Activated B cell treated with CpG ODN at 0.5 μM for 24 hours (primary cell): Measurements from ENCODE around the gene KLC1. TPM values are rescaled to one million over a fixed set of nuclear protein-coding genes. Genes with fewer than 3 reads are reported as not detected.
"Not testable (repeated sequence)": the region's sequence is repeated elsewhere in the genome, so short reads cannot be mapped to it uniquely, and the experiment has no call there.

ENCODE experiments used
- ATAC-seq: fragments of 200-7000 bp; cut with Tn5 transposase; one replicate; pipeline ENCODE4 v1.10.0; 2021; ENCODE audit warnings: low read depth, mild to moderate bottlenecking, moderate library complexity
- CTCF ChIA-PET: fragments of 350-600 bp; sonication (Branson Sonifier 250); formaldehyde crosslinking; loops from one replicate; lab custom pipeline; 2021; ENCODE audit warnings: antibody characterized with exemption; lab: Charles Lee
- POLR2A ChIA-PET: fragments of 350-600 bp; sonication (Branson Sonifier 250); formaldehyde crosslinking; loops from one replicate; lab custom pipeline; 2021; ENCODE audit warnings: antibody characterized with exemption; lab: Charles Lee
- DNase-seq: peaks from one replicate; pipeline ENCODE4 v3.0.0; 2022
- H3K27ac Mint-ChIP-seq: one replicate; pipeline ENCODE4 v1.8.0; 2020; ENCODE audit warnings: mixed read lengths
- H3K27me3 Mint-ChIP-seq: one replicate; pipeline ENCODE4 v1.8.0; 2021; ENCODE audit warnings: mixed read lengths
- H3K36me3 Mint-ChIP-seq: one replicate; pipeline ENCODE4 v1.8.0; 2021; ENCODE audit warnings: low read depth, mixed read lengths
- H3K4me1 Mint-ChIP-seq: one replicate; pipeline ENCODE4 v1.8.0; 2021; ENCODE audit warnings: mixed read lengths
- H3K4me3 Mint-ChIP-seq: one replicate; pipeline ENCODE4 v1.8.0; 2020; ENCODE audit warnings: mild to moderate bottlenecking, mixed read lengths
- H3K9me3 Mint-ChIP-seq: one replicate; pipeline ENCODE4 v1.8.0; 2020; ENCODE audit warnings: mixed read lengths
- CTCF ChIP-seq: fragments of 200-600 bp; IDR thresholded peaks from one replicate; pipeline ENCODE4 v1.8.0; 2022; ENCODE audit warnings: antibody characterized with exemption, mild to moderate bottlenecking
- intact Hi-C: fragments of 100-400 bp; cut with micrococcal nuclease; formaldehyde crosslinking; loops from one replicate; pipeline ENCODE4 v1.15.1; 2024
- total RNA-seq: library from RNA; stranded (reverse); gene quantifications from 2 replicates; pipeline ENCODE4 v1.2.3, GENCODE V29; 2022

Gene KLC1
- total RNA-seq, 1 donor from 2014 or later, result 153 TPM

GRCh38 chr14:103606963-103607668 lies 21.9 kb upstream of the KLC1 start:
- intact Hi-C loops, result loop anchor here (1.0 to 2.0 kb wide), 2 partner anchors 18 to 72 kb away; no protein-coding TSS in a partner anchor

DNA sequence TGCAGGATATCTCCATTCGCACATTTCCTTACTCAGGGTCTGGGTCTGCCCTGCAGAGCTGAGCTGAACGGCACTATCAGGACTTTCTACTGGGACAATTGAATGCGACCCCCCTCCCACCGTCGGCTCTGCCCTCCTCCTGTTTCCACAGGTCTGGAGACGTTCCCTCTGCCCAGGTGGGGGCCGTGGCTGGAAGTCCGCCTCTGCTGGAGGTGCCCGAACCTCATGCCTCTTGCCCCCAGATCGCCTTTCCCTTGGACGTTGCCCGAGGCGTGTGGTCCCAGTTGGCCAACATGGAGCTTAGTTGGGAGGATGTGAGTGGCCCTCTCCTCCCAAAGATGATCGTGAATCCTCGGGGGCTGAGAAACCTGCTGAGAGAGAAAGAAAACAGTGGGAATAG lies 21.2 kb upstream of the KLC1 start:
- no peak for TF ChIP-seq CTCF
- H3K36me3 Mint-ChIP-seq, result peaks cover 3% of the 10 kb centered on the region
- peak overlapping the region; percentile 79 for H3K4me3 Mint-ChIP-seq
- H3K27ac Mint-ChIP-seq, result no peak overlapping the region
- ChIA-PET POLR2A (no interaction called here), CTCF (no interaction called here)
- DNase-seq (no peak), ATAC-seq (no peak)
- H3K4me1 Mint-ChIP-seq, result peaks cover 18% of the 10 kb centered on the region
- H3K27me3 Mint-ChIP-seq, result peaks cover 6% of the 10 kb centered on the region
- intact Hi-C loops, result loop anchor here (1.0 to 2.0 kb wide), 2 partner anchors 17 to 71 kb away; no protein-coding TSS in a partner anchor
- peaks cover 6% of the 10 kb centered on the region for H3K9me3 Mint-ChIP-seq

More at GRCh38 chr14:103606963-103607668, 21.9 kb upstream of the KLC1 start:
- Mint-ChIP-seq H3K36me3 (peaks cover 3% of the 10 kb centered on the region), H3K27ac (no peak overlapping the region), H3K4me1 (peaks cover 18% of the 10 kb centered on the region), H3K9me3 (peaks cover 6% of the 10 kb centered on the region), H3K4me3 (peak overlapping the region; percentile 79), H3K27me3 (peaks cover 6% of the 10 kb centered on the region)
- CTCF ChIA-PET, result interaction anchor here (0.7 kb wide), 1 partner anchor 73 kb away, joined by 4 read pairs; no protein-coding TSS in a partner anchor
- no peak for TF ChIP-seq CTCF
- POLR2A ChIA-PET, result no interaction called here
- DNase-seq, result peak; percentile 25
- peak; percentile 80 for ATAC-seq

- POLR2A ChIA-PET, H3K27ac Mint-ChIP-seq, H3K36me3 Mint-ChIP-seq, DNase-seq, H3K9me3 Mint-ChIP-seq, H3K4me3 Mint-ChIP-seq, H3K27me3 Mint-ChIP-seq, intact Hi-C loops, ATAC-seq: not testable (repeated sequence)
- CTCF ChIA-PET, result interaction anchor here (1.0 kb wide), 1 partner anchor 71 kb away, joined by 3 read pairs; no protein-coding TSS in a partner anchor
- peaks cover 18% of the 10 kb centered on the region for H3K4me1 Mint-ChIP-seq
These were observed 19.9 kb upstream of the KLC1 start for GRCh38 chr14:103609081-103609480.

DNA sequence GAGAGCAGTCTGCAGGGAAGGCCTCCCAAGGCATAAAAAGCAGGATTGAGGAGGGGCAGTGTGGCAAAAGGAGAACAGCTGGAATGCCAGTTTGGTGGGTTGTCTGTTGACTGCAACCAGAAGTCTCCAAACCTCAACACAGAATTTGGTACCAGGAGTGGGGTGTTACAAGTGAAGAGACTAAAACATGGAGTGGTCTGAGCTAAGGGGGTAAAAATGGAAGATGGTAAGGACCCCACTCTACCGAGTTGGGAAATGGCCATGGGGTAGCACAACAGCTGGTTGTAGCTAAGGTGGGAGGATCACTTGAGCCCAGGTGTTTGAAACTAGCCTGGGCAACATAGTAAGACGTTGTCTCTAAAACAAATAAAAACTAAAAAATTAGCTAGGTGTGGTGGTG lies 17.8 kb upstream of the KLC1 start:
- DNase-seq (no peak), ATAC-seq (no peak)
- peaks cover 6% of the 10 kb centered on the region for H3K9me3 Mint-ChIP-seq
- POLR2A ChIA-PET, result no interaction called here
- intact Hi-C loops, result no loop called here
- peaks cover 3% of the 10 kb centered on the region for H3K36me3 Mint-ChIP-seq
- peaks cover 18% of the 10 kb centered on the region for H3K4me1 Mint-ChIP-seq
- CTCF ChIA-PET, result no interaction called here
- H3K27me3 Mint-ChIP-seq, result peaks cover 8% of the 10 kb centered on the region
- no peak overlapping the region for H3K27ac Mint-ChIP-seq
- no peak overlapping the region for H3K4me3 Mint-ChIP-seq
- TF ChIP-seq CTCF, result no peak

DNA sequence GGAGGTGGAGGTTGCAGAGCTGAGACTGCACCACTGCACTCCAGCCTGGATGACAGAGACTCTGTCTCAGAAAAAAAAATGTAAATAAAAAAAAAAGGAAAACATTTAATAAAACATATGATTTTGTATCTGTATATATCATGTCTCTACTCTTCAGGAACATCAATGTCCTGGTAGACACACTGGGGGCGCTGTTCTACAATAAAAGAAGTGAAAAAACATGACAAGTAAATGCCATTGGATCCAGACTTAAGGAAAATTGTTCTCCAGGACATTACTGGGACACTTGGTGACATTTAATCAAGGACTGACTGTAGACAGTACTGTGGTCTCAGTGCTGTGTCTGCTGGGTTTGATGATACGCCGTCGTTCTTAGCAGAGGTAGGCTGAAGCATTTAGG lies 15.5 kb upstream of the KLC1 start:
- ChIA-PET POLR2A (no interaction called here), CTCF (no interaction called here)
- Mint-ChIP-seq H3K4me1 (no peaks in the 10 kb centered on the region), H3K36me3 (peaks cover 3% of the 10 kb centered on the region), H3K27me3 (peaks cover 2% of the 10 kb centered on the region), H3K4me3 (no peak overlapping the region), H3K9me3 (peaks cover 6% of the 10 kb centered on the region), H3K27ac (no peak overlapping the region)
- DNase-seq (no peak), ATAC-seq (no peak)
- no peak for TF ChIP-seq CTCF
- intact Hi-C loops, result no loop called here
